ENCODE data around the gene CRIP2.

GRCh38 chr14:105466531-105467248, 7.9 kb upstream of the CRIP2 start:
- no peak for TF ChIP-seq CTCF (conservative IDR thresholded peaks at IDR 0.05; ENCODE audit: low read depth, low read length)
- TF ChIP-seq EZH2 (IDR thresholded peaks at IDR 0.05; ENCODE audit: borderline replicate concordance, low read depth, low read length, poor library complexity, severe bottlenecking): no peak

All from A673 (cell line).